HG03060 (cell line): ENCODE results near the gene AGAP4.
"Not testable (repeated sequence)": the region's sequence is repeated elsewhere in the genome, so short reads cannot be mapped to it uniquely, and the experiment has no call there.

Source experiments
- ATAC-seq: cut with Tn5 transposase; IDR thresholded peaks from one replicate; pipeline ENCODE4 v1.9.1; 2021; ENCODE audit warnings: low read depth, moderate number of reproducible peaks; ENCODE audit not compliant: unreplicated experiment

Gene AGAP4

GRCh38 chr10:45794761-45795160 is 52.5 kb downstream of the AGAP4 start:
- ATAC-seq, result not testable (repeated sequence)

DNA sequence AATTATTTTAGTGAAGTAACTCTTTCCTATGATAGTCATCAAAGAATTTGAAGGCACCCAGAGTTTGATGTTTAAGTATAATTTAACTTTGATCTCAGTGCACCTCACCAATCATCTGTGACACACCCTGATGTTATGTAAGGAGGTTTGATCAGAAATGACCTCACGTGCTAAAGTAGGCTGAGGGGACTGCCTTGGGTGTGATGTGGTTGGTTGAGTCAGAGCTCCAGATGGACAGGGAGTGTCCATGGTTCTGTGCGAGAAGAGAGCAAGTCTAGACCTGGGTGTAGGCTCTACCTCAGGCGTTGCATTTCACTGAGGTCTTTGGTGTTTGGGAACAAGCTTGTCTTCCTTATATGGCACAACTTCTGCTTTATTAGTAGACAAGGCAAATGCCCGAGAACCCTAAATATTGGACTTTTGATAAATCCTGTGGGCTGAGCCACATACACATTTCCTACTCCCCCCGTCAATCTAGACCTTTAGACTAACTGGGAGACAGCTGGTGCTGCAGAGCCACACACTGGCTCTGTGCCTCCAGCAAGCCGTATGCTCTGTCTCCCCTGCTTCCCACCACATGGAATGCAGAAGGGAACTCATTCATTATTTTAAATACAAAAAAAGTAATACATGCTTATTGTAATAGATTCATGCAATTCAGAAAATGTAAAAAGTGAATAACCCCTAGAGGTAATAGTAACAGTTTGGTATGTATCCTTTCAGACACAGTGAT is 56.4 kb downstream of the AGAP4 start:
- ATAC-seq, result not testable (repeated sequence)

DNA sequence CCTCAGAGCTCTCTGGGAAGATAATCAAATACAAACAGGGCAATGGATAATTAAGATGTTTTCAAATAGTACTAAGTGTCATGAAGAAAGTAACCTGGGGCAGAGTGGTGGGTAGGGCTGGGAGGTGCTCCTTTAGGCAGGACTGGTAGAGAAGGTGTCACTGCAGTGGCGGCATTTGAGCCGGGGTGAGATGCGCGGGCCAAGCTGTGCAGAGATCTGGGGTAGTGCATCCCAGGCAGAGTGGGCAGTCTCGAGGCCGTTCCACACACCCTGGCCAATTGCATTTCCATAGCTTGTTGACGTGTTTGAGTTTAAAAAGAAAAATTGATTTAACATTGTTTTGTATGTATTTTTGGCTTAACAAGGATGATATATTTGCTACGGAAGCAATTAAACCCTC is 57.3 kb downstream of the AGAP4 start:
- ATAC-seq, result not testable (repeated sequence)

GRCh38 chr10:45787212-45787741 is 60.0 kb downstream of the AGAP4 start:
- not testable (repeated sequence) for ATAC-seq

DNA sequence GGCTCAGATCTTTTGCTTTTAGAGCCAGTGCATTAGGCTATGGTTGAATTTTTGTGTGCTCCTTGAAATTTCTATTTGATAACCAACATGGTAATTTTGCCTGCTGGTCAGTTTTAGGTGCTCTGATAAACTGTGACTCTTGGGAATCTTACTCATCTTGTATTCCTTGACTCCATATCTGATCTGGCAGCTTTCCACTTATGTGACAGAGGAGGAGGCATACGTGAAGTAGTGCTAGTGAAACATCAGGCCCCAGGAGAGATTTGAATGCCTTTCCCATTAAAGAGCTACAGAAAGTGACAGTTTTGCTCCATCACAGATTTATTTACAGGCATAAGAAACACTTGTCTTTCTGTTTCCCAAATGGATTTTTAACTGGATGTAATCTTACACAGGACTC is 61.1 kb downstream of the AGAP4 start:
- not testable (repeated sequence) for ATAC-seq
